ENCODE data around the gene TICAM2.

GRCh38 chr5:115531380-115531779 is 70.9 kb downstream of the TICAM2 start:
- TF ChIP-seq CTCF (IDR thresholded peaks at IDR 0.05; ENCODE audit: low read depth, low read length) (no peak), MAX (IDR thresholded peaks at IDR 0.05; ENCODE audit: low read depth, low read length) (no peak)
